Heart right ventricle (tissue), 16 donors: ENCODE measurements around the gene PYGB. TPM values are rescaled to one million over a fixed set of nuclear protein-coding genes. Genes with fewer than 3 reads are reported as not detected.
A peak's percentile ranks its signal among the peaks of the same experiment; 100 is the strongest.

Experiments
- ATAC-seq, 8 donors: fragments of 200-7000 bp; cut with Tn5 transposase; one replicate each; pipeline ENCODE4 v1.9.1; 2020; ENCODE audit warnings: mild to moderate bottlenecking in 8 of 8, moderate library complexity in 8 of 8, moderate number of reproducible peaks in 1 of 8
- DNase-seq, 2 donors: peaks; one replicate each; pipeline ENCODE4 v3.0.0-alpha.2; 2020
- H3K27ac ChIP-seq, 10 donors: fragments of 200-600 bp; sonication (generic) in 2 of 10; one replicate each; pipeline versions ENCODE4 v1.5.0 to v1.8.0; 2020 to 2022; ENCODE audit warnings: mild to moderate bottlenecking in 3 of 10
- H3K27me3 ChIP-seq, 7 donors: fragments of 200-600 bp; one replicate each; pipeline ENCODE4 v1.8.0; 2021 to 2022; ENCODE audit warnings: mild to moderate bottlenecking in 2 of 7
- H3K36me3 ChIP-seq, 9 donors: fragments of 200-600 bp; sonication (generic) in 1 of 9; one replicate each; pipeline versions ENCODE4 v1.5.0 to v1.8.0; 2020 to 2022; ENCODE audit warnings: mild to moderate bottlenecking in 2 of 9
- H3K4me1 ChIP-seq, 9 donors: fragments of 200-600 bp; sonication (generic) in 1 of 9; one replicate each; pipeline versions ENCODE4 v1.5.0 to v1.8.0; 2020 to 2022; ENCODE audit warnings: mild to moderate bottlenecking in 4 of 9
- H3K4me3 ChIP-seq, 10 donors: fragments of 200-600 bp; sonication (generic) in 2 of 10; one replicate each; pipeline versions ENCODE4 v1.5.0 to v1.8.0; 2020 to 2022; ENCODE audit warnings: mild to moderate bottlenecking in 7 of 10, moderate library complexity in 2 of 10
- H3K9me3 ChIP-seq, 11 donors: fragments of 200-600 bp in 10 of 11; sonication (generic) in 2 of 11; one replicate each; pipeline versions ENCODE4 v1.5.0 to v1.8.0; 2013 to 2022; ENCODE audit warnings: mild to moderate bottlenecking in 2 of 11, control low read depth in 1 of 11, moderate library complexity in 1 of 11
- WGBS, 2 donors: extraction: QIAGEN DNeasy Blood & Tissue Kit; methylation state at CpG; one replicate each; pipeline ENCODE4 v1.1.7; 2013; ENCODE audit warnings: inconsistent platforms in 1 of 2; 5-methylcytosine and 5-hydroxymethylcytosine counted together
- intact Hi-C, 10 donors: fragments of 100-400 bp; cut with DNase I; formaldehyde crosslinking; loops; one replicate each; pipeline versions ENCODE4 v1.11.1 to v1.14.2; 2022
- polyA plus RNA-seq, 2 donors: library from polyadenylated mRNA; stranded (reverse); fragments of 200-250 nt; gene quantifications; one replicate each; pipeline ENCODE4 v1.2.3, GENCODE V29; 2013
- total RNA-seq, 10 donors: library from RNA; stranded (reverse); fragmentation: NEBNext Ultra II Directional in 3 of 10; extraction: Animal tissue kit (Norgen Biotek cat#: 25700) in 3 of 10; gene quantifications; one replicate each; pipeline versions ENCODE4 v1.2.1 to v1.2.4, GENCODE V29; 2021 to 2023
- TF ChIP-seq, protein P1 (sequence below), 9 donors: fragments of 200-600 bp; sonication (generic) in 2 of 9; IDR thresholded peaks; one replicate each; pipeline versions ENCODE4 v1.5.0 to v1.8.0; 2021 to 2022; ENCODE audit warnings: antibody characterized with exemption in 9 of 9, mild to moderate bottlenecking in 5 of 9, moderate library complexity in 1 of 9
- donor health status: Arrhythmogenic right ventricular cardiomyopathy.
- donor health status: ischemic (EF 13 %, LVEDD 7.1; RV severe dilation, severe dysfunction).
- donor health status: healthy with polysubstance abuse.
- donor health status: DM: no; HTN: yes; CAD: no.
- donor health status: DM: no; HTN: no; CAD: no.
- donor health status: ischemic (EF 25% LVEDD 6.9; RV normal size, moderate dysfunction).
- donor health status: ischemic (EF 25% LVEDD 5.7; RV mildly dilated, moderate dysfunction).
- donor health status: healthy.
- donor health status: DM: yes; HTN: yes; CAD: no.
- donor health status: Ischemic cardiomyopathy.
- donor health status: ischemic (EF 35%, LVEDD 5.7; RV mildly dilated, moderate dysfunction).
- donor health status: nonischemic (EF 11% LVEDD 7.7; RV severe dilation, severe dysfunction).
- donor health status: DM: yes; HTN: yes; CAD: no.
- donor health status: PGD.
- donor health status: ischemic (EF 29% LVEDD 5.4; RV normal size, mild dysfunction).
- donor health status: nonischemic (EF 23%, LVEDD 6.1; RV moderate dilation, normal function).

Gene PYGB
- total and polyA plus RNA-seq, 12 donors: 83.1 to 462 (median 269) TPM

DNA sequence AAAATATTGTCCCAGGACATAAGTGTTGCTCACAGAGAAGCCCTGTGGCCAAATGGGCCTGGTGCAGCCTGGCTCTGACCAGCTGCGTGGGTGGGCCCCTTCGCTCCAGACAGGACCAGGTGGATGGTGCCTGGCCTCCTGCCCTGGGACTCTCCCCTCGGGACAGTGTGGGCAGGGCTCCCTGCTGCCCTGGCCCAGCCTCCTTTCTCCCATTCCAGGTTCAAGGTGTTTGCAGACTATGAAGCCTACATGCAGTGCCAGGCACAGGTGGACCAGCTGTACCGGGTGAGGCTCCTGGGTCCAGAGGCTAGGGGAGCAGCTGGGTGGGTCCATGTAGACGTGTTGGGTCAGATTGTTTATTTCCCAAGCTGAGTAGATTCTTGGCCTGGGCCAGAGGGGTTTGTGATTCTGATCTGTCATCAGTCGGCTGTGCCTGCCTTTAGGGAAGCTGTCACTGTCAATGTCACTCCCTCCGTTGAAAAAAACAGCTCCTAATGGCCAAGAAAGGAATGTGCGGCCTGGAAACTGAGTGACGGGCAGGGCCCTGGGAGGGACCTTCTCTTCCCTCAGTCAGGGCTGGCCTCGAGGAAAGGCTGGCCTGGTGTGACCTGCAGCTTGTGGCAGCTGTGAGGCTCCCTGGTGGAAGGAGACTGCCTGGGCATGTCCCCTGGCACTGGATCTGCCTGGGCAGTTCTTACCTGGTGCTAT is 47.7 kb downstream of the PYGB start:
- no peaks in the 10 kb centered on the region for H3K9me3 ChIP-seq
- no peaks in the 10 kb centered on the region for H3K27me3 ChIP-seq
- peak; percentile 68 to 70 for DNase-seq
- peaks cover 24 to 71% (median 36%) of the 10 kb centered on the region in 9 donors for H3K4me1 ChIP-seq
- H3K27ac ChIP-seq: peak overlapping the region; percentile 35 to 85 (median 67)
- 30 to 34% methylated on average over 10 of the region's 10 CpGs for WGBS, 2 donors
- TF ChIP-seq, protein P1, sequence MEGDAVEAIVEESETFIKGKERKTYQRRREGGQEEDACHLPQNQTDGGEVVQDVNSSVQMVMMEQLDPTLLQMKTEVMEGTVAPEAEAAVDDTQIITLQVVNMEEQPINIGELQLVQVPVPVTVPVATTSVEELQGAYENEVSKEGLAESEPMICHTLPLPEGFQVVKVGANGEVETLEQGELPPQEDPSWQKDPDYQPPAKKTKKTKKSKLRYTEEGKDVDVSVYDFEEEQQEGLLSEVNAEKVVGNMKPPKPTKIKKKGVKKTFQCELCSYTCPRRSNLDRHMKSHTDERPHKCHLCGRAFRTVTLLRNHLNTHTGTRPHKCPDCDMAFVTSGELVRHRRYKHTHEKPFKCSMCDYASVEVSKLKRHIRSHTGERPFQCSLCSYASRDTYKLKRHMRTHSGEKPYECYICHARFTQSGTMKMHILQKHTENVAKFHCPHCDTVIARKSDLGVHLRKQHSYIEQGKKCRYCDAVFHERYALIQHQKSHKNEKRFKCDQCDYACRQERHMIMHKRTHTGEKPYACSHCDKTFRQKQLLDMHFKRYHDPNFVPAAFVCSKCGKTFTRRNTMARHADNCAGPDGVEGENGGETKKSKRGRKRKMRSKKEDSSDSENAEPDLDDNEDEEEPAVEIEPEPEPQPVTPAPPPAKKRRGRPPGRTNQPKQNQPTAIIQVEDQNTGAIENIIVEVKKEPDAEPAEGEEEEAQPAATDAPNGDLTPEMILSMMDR (IDR thresholded peaks at IDR 0.05): peak in 3 of 9 donors; percentile 28 to 32 (median 31)
- no peak overlapping the region for H3K4me3 ChIP-seq
- peaks cover 0 to 89% (median 29%) of the 10 kb centered on the region in 9 donors for H3K36me3 ChIP-seq
- ATAC-seq: peak; percentile 45 to 79 (median 64)
- intact Hi-C loops: loop anchor here in 4 of 10 donors (5.0 to 10.0 kb wide), 5 partner anchors 43 to 301 kb away; partner anchors contain the start of genes APMAP (in 1 of the 4) and ENTPD6 (in 1 of the 4)

DNA sequence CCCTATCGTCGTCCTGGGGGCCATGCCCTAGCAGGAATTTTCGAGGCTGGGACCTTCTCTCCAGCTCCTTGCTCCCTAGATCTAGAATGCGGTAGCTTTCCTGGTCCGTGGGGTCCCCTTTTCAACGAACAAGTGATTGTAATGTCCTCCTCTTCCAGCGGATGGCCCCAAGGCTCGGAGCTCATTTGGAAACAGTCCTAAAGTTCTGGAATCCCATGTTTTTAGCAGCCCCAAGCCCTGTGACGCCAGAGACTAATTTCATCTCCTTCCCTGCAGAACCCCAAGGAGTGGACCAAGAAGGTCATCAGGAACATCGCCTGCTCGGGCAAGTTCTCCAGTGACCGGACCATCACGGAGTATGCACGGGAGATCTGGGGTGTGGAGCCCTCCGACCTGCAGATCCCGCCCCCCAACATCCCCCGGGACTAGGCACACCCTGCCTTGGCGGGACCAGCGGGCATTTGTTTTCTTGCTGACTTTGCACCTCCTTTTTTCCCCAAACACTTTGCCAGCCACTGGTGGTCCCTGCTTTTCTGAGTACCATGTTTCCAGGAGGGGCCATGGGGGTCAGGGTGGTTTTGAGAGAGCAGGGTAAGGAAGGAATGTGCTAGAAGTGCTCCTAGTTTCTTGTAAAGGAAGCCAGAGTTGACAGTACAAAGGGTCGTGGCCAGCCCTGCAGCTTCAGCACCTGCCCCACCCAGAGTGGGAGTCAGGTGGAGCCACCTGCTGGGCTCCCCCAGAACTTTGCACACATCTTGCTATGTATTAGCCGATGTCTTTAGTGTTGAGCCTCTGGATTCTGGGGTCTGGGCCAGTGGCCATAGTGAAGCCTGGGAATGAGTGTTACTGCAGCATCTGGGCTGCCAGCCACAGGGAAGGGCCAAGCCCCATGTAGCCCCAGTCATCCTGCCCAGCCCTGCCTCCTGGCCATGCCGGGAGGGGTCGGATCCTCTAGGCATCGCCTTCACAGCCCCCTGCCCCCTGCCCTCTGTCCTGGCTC is 48.5 kb downstream of the PYGB start:
- ATAC-seq: peak in 4 of 8 donors; percentile 1 to 11 (median 4)
- Histone ChIP-seq H3K27ac (peak overlapping the region; percentile 35 to 85 (median 69)), H3K4me1 (peaks cover 20 to 67% (median 36%) of the 10 kb centered on the region in 9 donors), H3K36me3 (peaks cover 0 to 83% (median 27%) of the 10 kb centered on the region in 9 donors), H3K9me3 (no peaks in the 10 kb centered on the region), H3K27me3 (no peaks in the 10 kb centered on the region), H3K4me3 (no peak overlapping the region)
- intact Hi-C loops: loop anchor here in 4 of 10 donors (5.0 to 10.0 kb wide), 5 partner anchors 44 to 302 kb away; partner anchors contain the start of genes APMAP (in 1 of the 4) and ENTPD6 (in 1 of the 4)
- WGBS, 2 donors: 70 to 75% methylated on average over 24 of the region's 24 CpGs
- no peak for DNase-seq
- TF ChIP-seq, protein P1 (IDR thresholded peaks at IDR 0.05): peak in 7 of 9 donors; percentile 21 to 53 (median 39)

DNA sequence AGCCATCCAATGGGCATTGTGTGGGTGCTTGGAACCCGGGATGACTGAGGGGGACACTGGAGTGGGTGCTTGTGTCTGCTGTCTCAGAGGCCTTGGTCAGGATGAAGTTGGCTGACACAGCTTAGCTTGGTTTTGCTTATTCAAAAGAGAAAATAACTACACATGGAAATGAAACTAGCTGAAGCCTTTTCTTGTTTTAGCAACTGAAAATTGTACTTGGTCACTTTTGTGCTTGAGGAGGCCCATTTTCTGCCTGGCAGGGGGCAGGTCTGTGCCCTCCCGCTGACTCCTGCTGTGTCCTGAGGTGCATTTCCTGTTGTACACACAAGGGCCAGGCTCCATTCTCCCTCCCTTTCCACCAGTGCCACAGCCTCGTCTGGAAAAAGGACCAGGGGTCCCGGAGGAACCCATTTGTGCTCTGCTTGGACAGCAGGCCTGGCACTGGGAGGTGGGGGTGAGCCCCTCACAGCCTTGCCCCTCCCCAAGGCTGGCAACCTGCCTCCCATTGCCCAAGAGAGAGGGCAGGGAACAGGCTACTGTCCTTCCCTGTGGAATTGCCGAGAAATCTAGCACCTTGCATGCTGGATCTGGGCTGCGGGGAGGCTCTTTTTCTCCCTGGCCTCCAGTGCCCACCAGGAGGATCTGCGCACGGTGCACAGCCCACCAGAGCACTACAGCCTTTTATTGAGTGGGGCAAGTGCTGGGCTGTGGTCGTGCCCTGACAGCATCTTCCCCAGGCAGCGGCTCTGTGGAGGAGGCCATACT is 49.4 kb downstream of the PYGB start:
- Histone ChIP-seq H3K4me1 (peaks cover 18 to 65% (median 36%) of the 10 kb centered on the region in 9 donors), H3K36me3 (peaks cover 0 to 83% (median 20%) of the 10 kb centered on the region in 9 donors), H3K27ac (peak overlapping the region in 7 of 10 donors; percentile 23 to 85 (median 67)), H3K4me3 (no peak overlapping the region), H3K27me3 (no peaks in the 10 kb centered on the region), H3K9me3 (no peaks in the 10 kb centered on the region)
- ATAC-seq: no peak
- intact Hi-C loops: loop anchor here in 4 of 10 donors (5.0 to 10.0 kb wide), 5 partner anchors 45 to 303 kb away; partner anchors contain the start of genes APMAP (in 1 of the 4) and ENTPD6 (in 1 of the 4)
- TF ChIP-seq, protein P1 (IDR thresholded peaks at IDR 0.05): no peak
- DNase-seq: no peak
- WGBS, 2 donors: 80 to 83% methylated on average over 10 of the region's 10 CpGs
